ENCODE measurements around the gene PLK4.
A peak's percentile ranks its signal among the peaks of the same experiment; 100 is the strongest.

Gene PLK4

DNA sequence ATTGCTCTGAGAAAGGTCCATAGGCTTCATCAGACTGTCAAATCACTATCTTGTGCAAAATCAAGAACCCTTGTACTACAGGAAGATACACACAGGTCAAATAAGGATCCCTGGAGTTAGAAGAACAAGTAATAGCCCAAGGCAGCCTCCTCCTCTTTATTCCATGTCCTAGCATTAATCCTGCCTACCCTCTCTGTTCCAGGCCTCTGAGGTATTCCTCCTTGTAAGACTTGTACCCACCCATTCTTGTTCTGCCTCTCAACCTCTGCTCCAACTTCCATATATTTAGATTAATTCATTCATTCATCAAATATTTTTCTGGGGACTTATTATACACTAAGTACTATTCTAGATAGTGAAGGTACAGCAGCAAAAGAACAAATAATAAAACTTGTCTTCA is 10.4 kb upstream of the PLK4 start:
- Histone ChIP-seq H3K4me2 (ENCODE audit: low read depth, low read length, poor library complexity, severe bottlenecking) (no peak overlapping the region), H2AFZ (ENCODE audit: low read depth, low read length, severe bottlenecking) (no peak overlapping the region), H3K27ac (ENCODE audit: low read depth, low read length) (no peak overlapping the region)

DNA sequence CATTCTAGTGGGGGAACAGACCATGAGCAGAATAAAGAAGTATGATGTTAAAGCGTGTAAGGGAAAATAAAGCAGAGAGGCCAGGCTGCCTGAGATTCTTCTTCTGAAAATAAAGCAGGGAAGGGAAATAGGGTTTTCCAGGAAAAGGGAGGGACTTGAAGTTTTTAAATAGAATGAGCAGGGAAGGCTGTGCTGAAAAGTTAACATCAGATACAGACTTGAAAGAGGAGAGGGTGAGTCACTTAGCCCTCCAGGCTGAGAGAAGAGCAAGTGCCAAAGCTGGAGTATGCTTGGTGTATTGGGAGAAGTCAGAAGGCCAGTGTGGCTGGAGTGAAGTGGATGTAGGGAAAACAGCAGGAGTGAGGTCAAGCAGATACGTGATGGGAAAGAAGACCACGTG is 10.0 kb upstream of the PLK4 start:
- H4K20me1 ChIP-seq (ENCODE audit: low read depth, low read length), result no peaks in the 10 kb centered on the region
- H3K9me3 ChIP-seq (ENCODE audit: insufficient read depth, low read length), result no peaks in the 10 kb centered on the region
- H3K4me2 ChIP-seq (ENCODE audit: low read depth, low read length, poor library complexity, severe bottlenecking), result no peak overlapping the region
- H3K9ac ChIP-seq (ENCODE audit: low read length), result no peak overlapping the region
- H3K27me3 ChIP-seq (ENCODE audit: low read length), result no peaks in the 10 kb centered on the region
- H3K36me3 ChIP-seq (ENCODE audit: low read length), result no peaks in the 10 kb centered on the region
- H3F3A ChIP-seq (ENCODE audit: insufficient read depth), result no peaks in the 10 kb centered on the region
- no peaks in the 10 kb centered on the region for H3K9me2 ChIP-seq (replicated peaks; ENCODE audit: insufficient read depth, low read length)
- no peak overlapping the region for H3K4me3 ChIP-seq (ENCODE audit: insufficient read depth, low read length, poor library complexity, severe bottlenecking)
- H3K79me2 ChIP-seq (ENCODE audit: insufficient read depth, low read length), result no peaks in the 10 kb centered on the region
- H2AFZ ChIP-seq (ENCODE audit: low read depth, low read length, severe bottlenecking), result no peak overlapping the region
- TF ChIP-seq, protein P1, sequence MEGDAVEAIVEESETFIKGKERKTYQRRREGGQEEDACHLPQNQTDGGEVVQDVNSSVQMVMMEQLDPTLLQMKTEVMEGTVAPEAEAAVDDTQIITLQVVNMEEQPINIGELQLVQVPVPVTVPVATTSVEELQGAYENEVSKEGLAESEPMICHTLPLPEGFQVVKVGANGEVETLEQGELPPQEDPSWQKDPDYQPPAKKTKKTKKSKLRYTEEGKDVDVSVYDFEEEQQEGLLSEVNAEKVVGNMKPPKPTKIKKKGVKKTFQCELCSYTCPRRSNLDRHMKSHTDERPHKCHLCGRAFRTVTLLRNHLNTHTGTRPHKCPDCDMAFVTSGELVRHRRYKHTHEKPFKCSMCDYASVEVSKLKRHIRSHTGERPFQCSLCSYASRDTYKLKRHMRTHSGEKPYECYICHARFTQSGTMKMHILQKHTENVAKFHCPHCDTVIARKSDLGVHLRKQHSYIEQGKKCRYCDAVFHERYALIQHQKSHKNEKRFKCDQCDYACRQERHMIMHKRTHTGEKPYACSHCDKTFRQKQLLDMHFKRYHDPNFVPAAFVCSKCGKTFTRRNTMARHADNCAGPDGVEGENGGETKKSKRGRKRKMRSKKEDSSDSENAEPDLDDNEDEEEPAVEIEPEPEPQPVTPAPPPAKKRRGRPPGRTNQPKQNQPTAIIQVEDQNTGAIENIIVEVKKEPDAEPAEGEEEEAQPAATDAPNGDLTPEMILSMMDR (IDR thresholded peaks at IDR 0.05; ENCODE audit: insufficient read depth, low read length, poor library complexity, severe bottlenecking), result no peak
- TF ChIP-seq EZH2phosphoT487 (conservative IDR thresholded peaks at IDR 0.05; ENCODE audit: low read length), result no peak
- no peak overlapping the region for H3K27ac ChIP-seq (ENCODE audit: low read depth, low read length)

More for the DNA sequence above, 10.4 kb upstream of the PLK4 start:
- H3K9me3 ChIP-seq (ENCODE audit: insufficient read depth, low read length), result no peaks in the 10 kb centered on the region
- no peaks in the 10 kb centered on the region for H3K79me2 ChIP-seq (ENCODE audit: insufficient read depth, low read length)
- no peaks in the 10 kb centered on the region for H4K20me1 ChIP-seq (ENCODE audit: low read depth, low read length)
- H3K36me3 ChIP-seq (ENCODE audit: low read length), result no peaks in the 10 kb centered on the region
- no peaks in the 10 kb centered on the region for H3F3A ChIP-seq (ENCODE audit: insufficient read depth)
- H3K9me2 ChIP-seq (replicated peaks; ENCODE audit: insufficient read depth, low read length), result no peaks in the 10 kb centered on the region
- no peaks in the 10 kb centered on the region for H3K27me3 ChIP-seq (ENCODE audit: low read length)
- TF ChIP-seq, protein P1 (IDR thresholded peaks at IDR 0.05; ENCODE audit: insufficient read depth, low read length, poor library complexity, severe bottlenecking), result no peak
- TF ChIP-seq EZH2phosphoT487 (conservative IDR thresholded peaks at IDR 0.05; ENCODE audit: low read length), result no peak
- no peak overlapping the region for H3K9ac ChIP-seq (ENCODE audit: low read length)
- no peak overlapping the region for H3K4me3 ChIP-seq (ENCODE audit: insufficient read depth, low read length, poor library complexity, severe bottlenecking)

DNA sequence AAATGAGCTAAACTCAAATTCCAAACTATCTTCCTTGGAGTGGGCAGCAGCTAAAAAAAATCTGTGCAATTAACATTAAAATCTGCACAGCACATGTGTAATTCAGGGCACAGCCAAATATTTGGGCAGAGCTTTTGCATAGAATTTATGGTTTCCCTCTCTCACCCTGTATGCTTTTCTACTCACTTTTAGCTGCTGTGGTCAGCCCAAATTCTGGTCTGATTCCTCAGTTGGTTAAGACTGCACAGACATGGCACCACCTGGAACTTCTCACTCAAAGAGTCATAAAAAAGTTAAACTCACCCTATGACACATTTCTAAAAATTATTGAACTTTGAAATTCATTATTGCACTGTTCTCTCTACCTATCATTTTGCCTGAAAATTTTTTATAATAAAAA is 4.9 kb upstream of the PLK4 start:
- Histone ChIP-seq H3K27me3 (ENCODE audit: low read length) (no peaks in the 10 kb centered on the region), H3K36me3 (ENCODE audit: low read length) (no peaks in the 10 kb centered on the region), H3K27ac (ENCODE audit: low read depth, low read length) (no peak overlapping the region), H3K79me2 (ENCODE audit: insufficient read depth, low read length) (no peaks in the 10 kb centered on the region), H4K20me1 (ENCODE audit: low read depth, low read length) (no peaks in the 10 kb centered on the region), H2AFZ (ENCODE audit: low read depth, low read length, severe bottlenecking) (no peak overlapping the region), H3K4me3 (ENCODE audit: insufficient read depth, low read length, poor library complexity, severe bottlenecking) (no peak overlapping the region), H3K4me2 (ENCODE audit: low read depth, low read length, poor library complexity, severe bottlenecking) (no peak overlapping the region), H3K9ac (ENCODE audit: low read length) (no peak overlapping the region), H3K9me3 (ENCODE audit: insufficient read depth, low read length) (no peaks in the 10 kb centered on the region), H3K9me2 (replicated peaks; ENCODE audit: insufficient read depth, low read length) (no peaks in the 10 kb centered on the region), H3F3A (ENCODE audit: insufficient read depth) (no peaks in the 10 kb centered on the region)
- TF ChIP-seq, protein P1 (IDR thresholded peaks at IDR 0.05; ENCODE audit: insufficient read depth, low read length, poor library complexity, severe bottlenecking), result no peak
- no peak for TF ChIP-seq EZH2phosphoT487 (conservative IDR thresholded peaks at IDR 0.05; ENCODE audit: low read length)

DNA sequence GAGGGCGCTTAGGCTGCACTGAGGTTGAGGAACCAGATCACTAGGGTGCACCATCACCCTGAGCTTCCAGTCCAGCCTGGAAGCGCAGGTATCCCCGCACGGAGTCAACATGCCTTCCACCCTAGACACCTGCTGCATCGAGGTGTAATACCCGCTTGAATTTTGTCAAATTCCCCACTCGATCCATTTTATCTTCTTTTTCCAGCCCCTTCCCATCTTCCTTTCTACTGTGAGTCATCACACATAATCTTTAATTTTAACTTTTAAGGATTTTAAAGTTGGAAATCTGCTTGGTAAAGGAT is 821 bp downstream of the PLK4 start:
- TF ChIP-seq EZH2phosphoT487 (conservative IDR thresholded peaks at IDR 0.05; ENCODE audit: low read length), result no peak
- TF ChIP-seq, protein P1 (IDR thresholded peaks at IDR 0.05; ENCODE audit: insufficient read depth, low read length, poor library complexity, severe bottlenecking), result no peak
- Histone ChIP-seq H3K9me3 (ENCODE audit: insufficient read depth, low read length) (no peaks in the 10 kb centered on the region), H3K9ac (ENCODE audit: low read length) (peak overlapping the region; percentile 94), H2AFZ (ENCODE audit: low read depth, low read length, severe bottlenecking) (peak overlapping the region; percentile 87), H3K4me3 (ENCODE audit: insufficient read depth, low read length, poor library complexity, severe bottlenecking) (peak overlapping the region; percentile 85), H3K9me2 (replicated peaks; ENCODE audit: insufficient read depth, low read length) (no peaks in the 10 kb centered on the region), H3K36me3 (ENCODE audit: low read length) (peaks cover 13% of the 10 kb centered on the region; the same call in 1 of the 2 replicates), H4K20me1 (ENCODE audit: low read depth, low read length) (no peaks in the 10 kb centered on the region), H3K79me2 (ENCODE audit: insufficient read depth, low read length) (peaks cover 28% of the 10 kb centered on the region), H3K27ac (ENCODE audit: low read depth, low read length) (peak overlapping the region; percentile 88), H3F3A (ENCODE audit: insufficient read depth) (no peaks in the 10 kb centered on the region), H3K27me3 (ENCODE audit: low read length) (no peaks in the 10 kb centered on the region), H3K4me2 (ENCODE audit: low read depth, low read length, poor library complexity, severe bottlenecking) (peak overlapping the region; percentile 77)

All from SU-DHL-6 (cell line).